Panc1 (cell line): ENCODE measurements around the gene CMYA5. TPM values are rescaled to one million over a fixed set of nuclear protein-coding genes. Genes with fewer than 3 reads are reported as not detected.

Experiments used
- ATAC-seq: fragments of 200-7000 bp; cut with Tn5 transposase; 2 replicates; pipeline ENCODE4 v1.9.1; 2020; ENCODE audit warnings: mild to moderate bottlenecking, moderate library complexity
- BruUV-seq: library from RNA; stranded (reverse); fragments of 400-500 nt; replicated peaks from 2 replicates; lab custom pipeline; 2021; lab: Mats Ljungman, UMichigan
- CTCF ChIA-PET: fragments of 300-600 bp; sonication (Branson Sonifier 250); formaldehyde crosslinking; loops from one replicate; lab custom pipeline; 2022; ENCODE audit warnings: antibody characterized with exemption; lab: Charles Lee
- POLR2A ChIA-PET: fragments of 300-600 bp; sonication (Branson Sonifier 250); formaldehyde crosslinking; loops from one replicate; lab custom pipeline; 2022; ENCODE audit warnings: antibody characterized with exemption; lab: Charles Lee
- DNase-seq: peaks from one replicate; pipeline ENCODE4 v3.0.0-alpha.2; 2010; ENCODE audit warnings: low read depth, low spot score
- H3K27ac ChIP-seq: 2 replicates; pipeline ENCODE4 v1.5.1; 2011; ENCODE audit warnings: mild to moderate bottlenecking, low read length, inconsistent platforms
- H3K27me3 ChIP-seq: fragments of 200-500 bp; sonication (Bioruptor generic); 2 replicates; pipeline ENCODE4 v1.6.0; 2014; ENCODE audit warnings: low read length, inconsistent platforms; ENCODE audit not compliant: control insufficient read depth, insufficient read depth
- H3K36me3 ChIP-seq: fragments of 200-500 bp; sonication (Bioruptor generic); 2 replicates; pipeline ENCODE4 v1.5.1; 2014; ENCODE audit warnings: inconsistent platforms, mild to moderate bottlenecking, low read length, moderate library complexity; ENCODE audit not compliant: control insufficient read depth, insufficient read depth
- H3K4me1 ChIP-seq: 2 replicates; pipeline ENCODE4 v1.5.1; 2011; ENCODE audit warnings: inconsistent platforms, mild to moderate bottlenecking, low read length, moderate library complexity; ENCODE audit not compliant: control insufficient read depth, insufficient read depth
- H3K4me3 ChIP-seq, 2 experiments: 2 replicates each; pipeline ENCODE4 v1.5.1; 2011 to 2012; ENCODE audit warnings: low read depth in 2 of 2, low read length in 2 of 2, mild to moderate bottlenecking in 2 of 2, inconsistent platforms in 1 of 2, moderate library complexity in 1 of 2
- H3K9me3 ChIP-seq: fragments of 200-500 bp; sonication (Bioruptor generic); 2 replicates; pipeline ENCODE4 v1.5.1; 2014; ENCODE audit warnings: low read depth, mild to moderate bottlenecking, inconsistent platforms, low read length, moderate library complexity; ENCODE audit not compliant: control insufficient read depth, insufficient read depth
- POLR2AphosphoS5 ChIP-seq: IDR thresholded peaks from 2 replicates; pipeline ENCODE4 v1.6.1; 2012; ENCODE audit warnings: mild to moderate bottlenecking, low read depth, low read length, moderate library complexity
- SIN3A ChIP-seq: IDR thresholded peaks from 2 replicates; pipeline ENCODE4 v1.6.1; 2012; ENCODE audit warnings: low read depth, mild to moderate bottlenecking, low read length, moderate library complexity, borderline replicate concordance; ENCODE audit not compliant: insufficient read depth
- TCF7L2 ChIP-seq: IDR thresholded peaks from 2 replicates; pipeline ENCODE4 v1.6.1; 2011; ENCODE audit warnings: mild to moderate bottlenecking, low read depth, low read length, inconsistent platforms
- in situ Hi-C: cut with HindIII; loops from 2 replicates; pipeline ENCODE4 v1.10.0; 2016; ENCODE audit warnings: low sequenced_read_pairs, low pct_unique_long_range_greater_than_20kb
- intact Hi-C: fragments of 100-400 bp; cut with micrococcal nuclease; formaldehyde crosslinking; loops from one replicate; pipeline ENCODE4 v1.10.0; 2022; ENCODE audit not compliant: unreplicated experiment
- total RNA-seq: library from RNA; stranded (reverse); gene quantifications from one replicate; pipeline ENCODE4 v1.2.1, GENCODE V29; 2021; ENCODE audit not compliant: unreplicated experiment
- TF ChIP-seq, protein P1 (sequence below), 2 experiments: IDR thresholded peaks; 2 replicates each; pipeline ENCODE4 v1.6.1; 2011 to 2012; ENCODE audit warnings: low read depth in 2 of 2, control low read depth in 1 of 2, low read length in 1 of 2, mild to moderate bottlenecking in 1 of 2, moderate library complexity in 1 of 2; ENCODE audit not compliant: insufficient read depth in 1 of 2
- TF ChIP-seq, protein P2 (sequence below): fragments of 450-650 bp; IDR thresholded peaks from 2 replicates; pipeline ENCODE4 v1.5.1; 2017; ENCODE audit warnings: mild to moderate bottlenecking

CMYA5 gene
- total RNA-seq, 1 experiment from 2014 or later: 0.31 TPM

DNA sequence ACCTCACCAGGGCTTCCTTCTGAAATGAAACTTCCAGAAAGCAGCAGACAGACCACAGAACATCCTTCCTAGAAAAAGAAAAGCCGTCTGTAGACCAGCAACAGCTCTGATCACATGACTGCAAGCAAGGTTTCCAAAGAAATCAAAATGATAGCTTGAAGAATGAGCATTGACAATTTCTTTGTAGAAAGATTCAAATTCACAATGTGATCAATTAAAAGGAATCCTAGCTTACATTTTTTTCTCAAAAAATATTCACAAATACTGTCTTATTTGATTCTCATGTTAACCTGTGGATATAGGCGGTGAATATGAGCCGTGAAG lies 156.5 kb downstream of the CMYA5 start:
- Histone ChIP-seq H3K9me3 (no peaks in the 10 kb centered on the region), H3K4me1 (no peaks in the 10 kb centered on the region), H3K27ac (no peak overlapping the region), H3K4me3 (no peak overlapping the region), H3K27me3 (no peaks in the 10 kb centered on the region), H3K36me3 (no peaks in the 10 kb centered on the region)
- POLR2A ChIA-PET: no interaction called here
- in situ Hi-C loops (no loop called here), intact Hi-C loops (no loop called here)
- BruUV-seq: no TSS peak
- TF ChIP-seq POLR2AphosphoS5 (no peak), SIN3A (no peak), TCF7L2 (no peak)
- TF ChIP-seq, protein P1, sequence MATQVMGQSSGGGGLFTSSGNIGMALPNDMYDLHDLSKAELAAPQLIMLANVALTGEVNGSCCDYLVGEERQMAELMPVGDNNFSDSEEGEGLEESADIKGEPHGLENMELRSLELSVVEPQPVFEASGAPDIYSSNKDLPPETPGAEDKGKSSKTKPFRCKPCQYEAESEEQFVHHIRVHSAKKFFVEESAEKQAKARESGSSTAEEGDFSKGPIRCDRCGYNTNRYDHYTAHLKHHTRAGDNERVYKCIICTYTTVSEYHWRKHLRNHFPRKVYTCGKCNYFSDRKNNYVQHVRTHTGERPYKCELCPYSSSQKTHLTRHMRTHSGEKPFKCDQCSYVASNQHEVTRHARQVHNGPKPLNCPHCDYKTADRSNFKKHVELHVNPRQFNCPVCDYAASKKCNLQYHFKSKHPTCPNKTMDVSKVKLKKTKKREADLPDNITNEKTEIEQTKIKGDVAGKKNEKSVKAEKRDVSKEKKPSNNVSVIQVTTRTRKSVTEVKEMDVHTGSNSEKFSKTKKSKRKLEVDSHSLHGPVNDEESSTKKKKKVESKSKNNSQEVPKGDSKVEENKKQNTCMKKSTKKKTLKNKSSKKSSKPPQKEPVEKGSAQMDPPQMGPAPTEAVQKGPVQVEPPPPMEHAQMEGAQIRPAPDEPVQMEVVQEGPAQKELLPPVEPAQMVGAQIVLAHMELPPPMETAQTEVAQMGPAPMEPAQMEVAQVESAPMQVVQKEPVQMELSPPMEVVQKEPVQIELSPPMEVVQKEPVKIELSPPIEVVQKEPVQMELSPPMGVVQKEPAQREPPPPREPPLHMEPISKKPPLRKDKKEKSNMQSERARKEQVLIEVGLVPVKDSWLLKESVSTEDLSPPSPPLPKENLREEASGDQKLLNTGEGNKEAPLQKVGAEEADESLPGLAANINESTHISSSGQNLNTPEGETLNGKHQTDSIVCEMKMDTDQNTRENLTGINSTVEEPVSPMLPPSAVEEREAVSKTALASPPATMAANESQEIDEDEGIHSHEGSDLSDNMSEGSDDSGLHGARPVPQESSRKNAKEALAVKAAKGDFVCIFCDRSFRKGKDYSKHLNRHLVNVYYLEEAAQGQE (IDR thresholded peaks at IDR 0.05; ENCODE audit: insufficient read depth in 1 of 2, low read depth in 2 of 2, low read length in 1 of 2): no peak
- TF ChIP-seq, protein P2, sequence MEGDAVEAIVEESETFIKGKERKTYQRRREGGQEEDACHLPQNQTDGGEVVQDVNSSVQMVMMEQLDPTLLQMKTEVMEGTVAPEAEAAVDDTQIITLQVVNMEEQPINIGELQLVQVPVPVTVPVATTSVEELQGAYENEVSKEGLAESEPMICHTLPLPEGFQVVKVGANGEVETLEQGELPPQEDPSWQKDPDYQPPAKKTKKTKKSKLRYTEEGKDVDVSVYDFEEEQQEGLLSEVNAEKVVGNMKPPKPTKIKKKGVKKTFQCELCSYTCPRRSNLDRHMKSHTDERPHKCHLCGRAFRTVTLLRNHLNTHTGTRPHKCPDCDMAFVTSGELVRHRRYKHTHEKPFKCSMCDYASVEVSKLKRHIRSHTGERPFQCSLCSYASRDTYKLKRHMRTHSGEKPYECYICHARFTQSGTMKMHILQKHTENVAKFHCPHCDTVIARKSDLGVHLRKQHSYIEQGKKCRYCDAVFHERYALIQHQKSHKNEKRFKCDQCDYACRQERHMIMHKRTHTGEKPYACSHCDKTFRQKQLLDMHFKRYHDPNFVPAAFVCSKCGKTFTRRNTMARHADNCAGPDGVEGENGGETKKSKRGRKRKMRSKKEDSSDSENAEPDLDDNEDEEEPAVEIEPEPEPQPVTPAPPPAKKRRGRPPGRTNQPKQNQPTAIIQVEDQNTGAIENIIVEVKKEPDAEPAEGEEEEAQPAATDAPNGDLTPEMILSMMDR: no peak
- CTCF ChIA-PET: no interaction called here
- DNase-seq: no peak
- ATAC-seq: no peak

DNA sequence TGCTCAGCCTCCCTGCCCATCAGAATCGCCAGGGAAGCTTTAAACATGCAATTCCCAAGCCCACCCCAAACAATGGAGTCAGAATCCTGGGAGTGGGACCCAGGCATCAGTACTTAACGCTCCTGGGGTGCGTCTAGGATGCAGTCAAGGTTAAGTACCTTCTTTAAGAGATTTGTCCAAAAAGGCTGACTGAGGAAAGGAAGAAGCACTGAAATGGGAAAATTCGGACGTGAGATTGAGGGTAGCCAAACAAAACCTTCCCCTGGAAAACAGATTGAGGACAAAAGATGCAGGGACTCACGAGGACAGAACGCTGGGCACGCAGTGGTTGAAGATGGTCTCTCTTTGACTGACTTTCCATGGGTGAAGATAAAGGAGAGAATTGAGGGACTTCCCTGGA lies 157.9 kb downstream of the CMYA5 start:
- in situ Hi-C loops (no loop called here), intact Hi-C loops (no loop called here)
- TF ChIP-seq, protein P1 (IDR thresholded peaks at IDR 0.05; ENCODE audit: insufficient read depth in 1 of 2, low read depth in 2 of 2, low read length in 1 of 2): no peak
- TF ChIP-seq SIN3A (no peak), TCF7L2 (no peak), POLR2AphosphoS5 (no peak)
- TF ChIP-seq, protein P2: no peak
- no peak for ATAC-seq
- ChIA-PET CTCF (no interaction called here), POLR2A (no interaction called here)
- Histone ChIP-seq H3K36me3 (no peaks in the 10 kb centered on the region), H3K27me3 (peaks cover 6% of the 10 kb centered on the region), H3K9me3 (no peaks in the 10 kb centered on the region), H3K4me1 (no peaks in the 10 kb centered on the region), H3K27ac (no peak overlapping the region), H3K4me3 (no peak overlapping the region)
- BruUV-seq: no TSS peak
- no peak for DNase-seq
